VCaP (cell line): ENCODE measurements around the gene SLCO4A1.

Source experiments
- H3K27ac ChIP-seq: fragments of 450-650 bp; 2 replicates; pipeline ENCODE4 v1.5.1; 2017
- TF ChIP-seq, protein P1 (sequence below): fragments of 450-650 bp; conservative IDR thresholded peaks from 2 replicates; pipeline ENCODE4 v1.5.1; 2017; ENCODE audit warnings: mild to moderate bottlenecking, moderate library complexity

SLCO4A1 gene

GRCh38 chr20:62690261-62690820 is 48.0 kb downstream of the SLCO4A1 start:
- H3K27ac ChIP-seq = no peak overlapping the region
- TF ChIP-seq, protein P1, sequence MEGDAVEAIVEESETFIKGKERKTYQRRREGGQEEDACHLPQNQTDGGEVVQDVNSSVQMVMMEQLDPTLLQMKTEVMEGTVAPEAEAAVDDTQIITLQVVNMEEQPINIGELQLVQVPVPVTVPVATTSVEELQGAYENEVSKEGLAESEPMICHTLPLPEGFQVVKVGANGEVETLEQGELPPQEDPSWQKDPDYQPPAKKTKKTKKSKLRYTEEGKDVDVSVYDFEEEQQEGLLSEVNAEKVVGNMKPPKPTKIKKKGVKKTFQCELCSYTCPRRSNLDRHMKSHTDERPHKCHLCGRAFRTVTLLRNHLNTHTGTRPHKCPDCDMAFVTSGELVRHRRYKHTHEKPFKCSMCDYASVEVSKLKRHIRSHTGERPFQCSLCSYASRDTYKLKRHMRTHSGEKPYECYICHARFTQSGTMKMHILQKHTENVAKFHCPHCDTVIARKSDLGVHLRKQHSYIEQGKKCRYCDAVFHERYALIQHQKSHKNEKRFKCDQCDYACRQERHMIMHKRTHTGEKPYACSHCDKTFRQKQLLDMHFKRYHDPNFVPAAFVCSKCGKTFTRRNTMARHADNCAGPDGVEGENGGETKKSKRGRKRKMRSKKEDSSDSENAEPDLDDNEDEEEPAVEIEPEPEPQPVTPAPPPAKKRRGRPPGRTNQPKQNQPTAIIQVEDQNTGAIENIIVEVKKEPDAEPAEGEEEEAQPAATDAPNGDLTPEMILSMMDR = no peak

- TF ChIP-seq, protein P1 = no peak
These were observed 49.2 kb downstream of the SLCO4A1 start for GRCh38 chr20:62691487-62691886.

GRCh38 chr20:62692176-62692575 is 49.9 kb downstream of the SLCO4A1 start:
- H3K27ac ChIP-seq = no peak overlapping the region
- TF ChIP-seq, protein P1 = no peak

More at GRCh38 chr20:62691487-62691886, 49.2 kb downstream of the SLCO4A1 start:
- H3K27ac ChIP-seq = no peak overlapping the region

DNA sequence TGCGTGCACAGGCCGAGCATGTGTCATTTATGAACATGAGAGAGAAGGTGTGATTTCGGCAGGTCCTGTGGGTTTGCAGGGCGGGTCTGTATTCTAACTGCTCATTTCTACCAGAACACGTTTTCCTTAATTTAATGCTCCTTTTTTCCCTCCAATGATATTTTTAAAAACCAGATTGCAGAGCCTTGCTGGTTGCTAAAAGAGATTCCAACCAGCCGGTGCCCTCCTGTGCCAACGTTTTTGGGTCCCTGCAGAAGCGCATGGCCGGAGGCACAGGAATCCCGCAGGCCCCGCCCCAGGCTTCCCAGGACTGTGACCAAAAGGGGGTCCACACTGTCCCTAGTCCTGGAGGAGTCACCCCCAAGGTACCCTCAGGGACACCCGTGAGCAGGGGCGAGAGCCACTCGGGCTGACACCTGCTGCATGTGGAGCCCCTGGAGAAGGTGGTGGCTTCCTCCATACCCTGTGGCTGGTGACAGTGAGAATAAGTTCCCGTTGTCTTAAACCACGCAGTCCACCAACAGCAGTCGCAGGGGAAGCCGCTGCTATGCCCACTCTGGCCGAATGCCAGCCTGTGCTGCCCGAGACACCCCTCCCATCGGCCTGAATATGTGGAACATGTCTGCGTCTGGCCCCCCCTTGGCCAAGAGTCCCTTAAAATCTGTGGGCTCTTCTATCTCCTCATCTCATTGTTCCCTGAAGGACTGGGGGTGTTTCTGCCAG is 50.7 kb downstream of the SLCO4A1 start:
- no peak overlapping the region for H3K27ac ChIP-seq
- TF ChIP-seq, protein P1 = no peak

- no peak overlapping the region for H3K27ac ChIP-seq
- TF ChIP-seq, protein P1 = no peak
These were observed 51.2 kb downstream of the SLCO4A1 start for GRCh38 chr20:62693524-62693922.

- H3K27ac ChIP-seq = no peak overlapping the region
- TF ChIP-seq, protein P1 = no peak
These were observed 51.8 kb downstream of the SLCO4A1 start for GRCh38 chr20:62694106-62694505.

DNA sequence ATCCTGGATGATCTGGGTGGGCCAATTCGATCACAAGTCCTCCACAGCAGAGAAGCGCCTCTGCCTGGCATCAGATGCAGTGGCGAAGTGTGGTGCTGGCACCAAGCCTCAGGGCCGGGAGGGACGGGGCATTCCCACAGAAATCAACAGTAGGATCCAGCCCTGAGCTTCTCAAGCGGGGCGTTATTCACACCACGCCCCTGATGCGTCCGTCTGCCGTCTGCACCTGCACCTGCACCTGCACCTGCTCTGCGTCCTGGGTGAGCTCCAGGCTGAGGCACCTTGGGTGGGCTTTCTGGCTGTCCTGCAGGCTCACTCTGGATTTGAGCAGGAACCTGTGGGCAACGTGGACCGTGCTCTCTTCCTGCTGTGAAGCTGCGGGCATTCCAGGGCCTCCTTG is 52.6 kb downstream of the SLCO4A1 start:
- TF ChIP-seq, protein P1 = no peak
- no peak overlapping the region for H3K27ac ChIP-seq
